Activated T-cell treated with anti-CD3 and anti-CD28 coated beads, Interleukin-2, amount 50 U/mL, for 1 hour (primary cell): ENCODE measurements around the gene CLK2.
A peak's percentile ranks its signal among the peaks of the same experiment; 100 is the strongest.

ENCODE experiments used
- DNase-seq: peaks from one replicate; pipeline ENCODE4 v3.0.0-alpha.2; 2020

Gene CLK2

DNA sequence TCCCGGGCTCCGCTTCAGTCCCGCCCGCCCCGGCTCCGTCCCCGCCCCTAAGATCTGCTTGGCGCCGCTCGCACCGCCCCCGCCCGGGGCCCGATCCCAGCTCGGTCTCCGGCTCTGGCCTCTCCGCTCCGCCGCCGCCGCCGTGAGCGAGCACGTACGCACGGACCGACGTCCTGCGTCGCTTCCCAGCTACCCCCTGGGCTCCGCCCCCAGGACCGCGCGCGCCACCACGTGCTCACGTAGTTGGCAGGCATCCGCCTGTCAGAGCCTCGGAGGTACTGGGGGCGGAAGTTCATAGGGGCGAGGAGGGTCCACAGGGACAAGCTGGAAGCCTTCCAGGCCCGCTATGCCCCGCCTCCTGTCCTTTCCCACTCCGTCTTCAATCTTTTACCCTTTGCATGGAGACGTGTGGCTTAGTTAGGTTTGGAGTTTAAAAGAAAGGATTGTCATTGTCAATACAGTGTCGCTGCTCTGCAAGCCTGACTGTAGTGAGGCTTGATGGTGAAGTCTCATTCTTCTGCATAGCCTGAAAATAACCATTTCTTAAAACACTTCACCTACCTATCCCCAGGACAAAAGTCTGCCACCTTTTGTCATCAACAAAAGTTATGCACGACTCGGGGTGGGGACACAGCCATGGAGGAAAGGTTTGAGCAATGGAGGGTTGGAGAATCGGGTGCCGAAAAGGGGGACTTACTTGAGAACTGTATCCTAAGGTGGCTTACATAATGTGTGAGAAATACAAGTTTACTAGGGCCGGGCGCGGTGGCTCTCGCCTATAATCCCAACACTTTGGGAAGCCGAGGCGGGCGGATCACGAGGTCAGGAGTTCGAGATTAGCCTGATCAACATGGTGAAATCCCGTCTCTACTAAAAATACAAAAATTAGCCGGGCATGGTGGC, at the start of gene CLK2:
Gene CLK2 (minus strand): TSS at position 162 of the 903 bp plus-strand sequence. CDS start 2,527 bp downstream, outside the sequence.
- DNase-seq = peak; percentile 93

DNA sequence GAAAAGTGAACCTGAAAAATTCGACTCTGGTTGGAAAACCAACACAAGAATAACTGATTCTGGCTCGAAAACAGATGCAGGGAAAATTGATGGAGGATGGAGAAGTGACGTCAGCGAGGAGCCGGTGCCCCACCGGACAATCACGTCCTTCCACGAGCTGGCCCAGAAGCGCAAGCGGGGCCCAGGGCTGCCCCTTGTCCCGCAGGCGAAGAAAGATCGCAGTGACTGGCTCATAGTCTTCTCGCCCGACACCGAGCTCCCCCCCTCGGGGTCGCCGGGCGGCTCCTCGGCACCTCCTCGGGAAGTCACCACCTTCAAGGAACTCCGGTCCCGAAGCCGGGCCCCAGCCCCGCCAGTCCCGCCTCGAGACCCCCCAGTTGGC, 49.3 kb upstream of the CLK2 start:
- no peak for DNase-seq

DNA sequence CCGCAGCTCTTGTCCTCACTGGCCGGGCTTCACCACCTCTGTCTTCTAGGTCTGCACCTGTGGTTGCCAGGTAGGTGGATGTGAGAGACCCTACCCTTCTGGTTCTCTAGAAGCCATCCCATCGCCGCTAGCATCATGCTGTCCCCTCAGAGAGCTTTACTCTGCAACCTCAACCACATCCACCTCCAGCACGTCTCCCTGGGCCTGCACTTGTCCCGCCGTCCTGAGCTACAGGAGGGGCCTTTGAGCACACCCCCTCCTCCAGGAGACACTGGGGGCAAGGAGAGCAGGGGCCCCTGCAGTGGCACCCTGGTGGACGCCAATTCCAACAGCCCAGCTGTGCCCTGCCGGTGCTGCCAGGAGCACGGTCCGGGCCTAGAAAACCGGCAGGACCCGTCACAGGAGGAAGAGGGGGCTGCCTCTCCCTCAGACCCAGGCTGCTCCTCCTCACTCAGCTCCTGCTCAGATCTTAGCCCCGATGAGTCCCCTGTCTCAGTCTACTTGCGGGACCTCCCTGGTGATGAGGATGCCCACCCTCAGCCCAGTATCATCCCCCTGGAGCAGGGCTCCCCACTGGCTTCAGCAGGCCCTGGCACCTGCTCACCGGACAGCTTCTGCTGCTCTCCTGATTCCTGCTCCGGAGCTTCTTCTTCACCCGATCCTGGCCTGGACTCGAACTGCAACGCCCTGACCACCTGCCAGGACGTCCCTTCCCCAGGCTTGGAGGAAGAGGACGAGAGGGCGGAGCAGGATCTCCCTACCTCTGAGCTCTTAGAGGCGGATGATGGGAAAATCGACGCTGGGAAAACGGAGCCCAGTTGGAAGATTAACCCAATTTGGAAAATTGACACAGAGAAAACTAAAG, 48.6 kb upstream of the CLK2 start:
- DNase-seq = no peak

DNA sequence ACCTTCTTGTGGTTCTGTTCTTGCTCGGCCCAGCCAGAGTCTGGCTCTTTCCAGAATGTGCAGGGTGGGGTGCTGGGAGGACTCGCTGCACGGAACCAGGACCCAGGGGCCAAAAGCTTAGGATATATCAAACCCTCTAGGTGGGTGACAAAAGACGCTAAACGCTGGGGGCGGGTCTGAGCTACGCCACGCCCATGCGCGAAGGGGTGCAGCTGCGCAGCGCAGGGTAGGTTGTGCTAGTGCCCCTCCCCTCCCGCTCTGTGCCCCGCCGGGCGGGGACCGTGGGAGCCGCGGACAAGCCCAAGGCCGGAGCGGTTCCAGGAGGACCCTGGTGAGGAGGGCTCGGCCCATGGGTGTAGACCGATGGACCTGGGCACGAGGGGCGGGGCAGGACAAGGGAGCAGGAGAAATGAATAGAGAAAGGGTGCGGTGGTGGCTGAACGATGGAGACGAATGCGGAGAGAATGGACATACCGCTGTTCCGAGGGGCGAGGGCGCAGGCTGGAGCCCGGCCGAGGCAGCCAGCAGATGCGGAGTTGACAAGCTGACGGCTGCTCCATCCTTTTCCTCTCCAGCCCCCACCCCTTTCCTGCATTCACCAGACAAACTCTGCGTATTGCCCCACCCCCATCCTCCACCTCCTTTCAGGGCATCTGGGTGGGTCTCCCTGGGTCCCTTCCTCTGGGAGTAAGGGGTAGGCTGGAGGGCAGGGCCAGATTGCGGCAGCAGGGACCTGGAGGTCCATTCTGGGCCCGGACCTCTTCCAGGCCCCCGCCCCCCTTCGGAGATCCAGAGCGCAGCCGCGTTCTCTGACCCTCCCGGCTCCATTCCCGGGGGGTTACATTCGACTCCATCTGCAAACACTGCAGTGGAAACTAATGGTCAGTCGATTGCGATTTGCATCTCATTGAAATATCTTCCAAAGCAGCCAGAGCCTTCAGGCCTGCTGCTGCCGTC, 47.6 kb upstream of the CLK2 start, which contains the start of gene RUSC1:
Gene RUSC1 (plus strand): TSS at position 234 of the 957 bp plus-strand sequence. CDS start 880 bp downstream, outside the sequence.
- peak; percentile 81 for DNase-seq

DNA sequence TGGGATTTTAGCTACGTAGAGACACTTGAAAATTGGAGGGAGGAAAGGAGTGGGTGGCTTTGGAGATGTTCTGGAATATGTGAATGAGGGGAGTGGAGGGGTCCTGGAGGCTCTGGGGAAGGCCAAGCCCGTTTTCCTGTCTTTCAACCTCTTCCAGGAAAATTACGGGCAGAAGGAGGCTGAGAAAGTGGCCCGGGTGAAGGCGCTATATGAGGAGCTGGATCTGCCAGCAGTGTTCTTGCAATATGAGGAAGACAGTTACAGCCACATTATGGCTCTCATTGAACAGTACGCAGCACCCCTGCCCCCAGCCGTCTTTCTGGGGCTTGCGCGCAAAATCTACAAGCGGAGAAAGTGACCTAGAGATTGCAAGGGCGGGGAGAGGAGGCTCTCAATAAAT, 46.9 kb upstream of the CLK2 start:
- no peak for DNase-seq

DNA sequence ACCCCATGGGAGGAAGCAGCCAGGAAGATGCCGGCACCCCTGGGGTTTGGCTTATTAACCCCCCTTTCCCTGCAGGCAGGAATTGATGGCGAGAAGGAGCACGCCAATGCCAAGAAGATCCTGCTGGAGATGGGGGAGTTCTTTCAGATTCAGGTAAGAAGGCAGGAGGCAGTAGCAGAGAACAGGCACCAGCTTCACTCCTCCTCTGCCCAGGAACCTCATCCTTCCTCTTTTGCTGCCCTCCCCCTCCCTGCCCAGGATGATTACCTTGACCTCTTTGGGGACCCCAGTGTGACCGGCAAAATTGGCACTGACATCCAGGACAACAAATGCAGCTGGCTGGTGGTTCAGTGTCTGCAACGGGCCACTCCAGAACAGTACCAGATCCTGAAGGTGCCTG, 46.2 kb upstream of the CLK2 start:
- no peak for DNase-seq

DNA sequence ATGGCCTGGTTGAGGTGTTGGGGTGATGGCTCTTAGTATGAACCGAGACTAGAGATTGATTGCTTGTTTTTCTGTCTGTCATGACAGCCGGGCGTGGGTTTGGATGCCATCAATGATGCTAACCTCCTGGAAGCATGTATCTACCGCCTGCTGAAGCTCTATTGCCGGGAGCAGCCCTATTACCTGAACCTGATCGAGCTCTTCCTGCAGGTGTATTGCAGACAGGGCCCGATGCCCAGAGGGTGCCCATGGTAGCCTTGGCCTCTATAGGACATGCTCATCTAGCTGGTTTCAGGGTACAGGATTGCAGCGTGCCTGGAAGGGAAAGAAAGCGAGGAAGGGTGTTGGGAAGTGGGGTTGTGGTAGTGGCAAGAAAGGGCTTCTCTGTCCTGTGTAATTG, 44.8 kb upstream of the CLK2 start:
- DNase-seq = no peak

DNA sequence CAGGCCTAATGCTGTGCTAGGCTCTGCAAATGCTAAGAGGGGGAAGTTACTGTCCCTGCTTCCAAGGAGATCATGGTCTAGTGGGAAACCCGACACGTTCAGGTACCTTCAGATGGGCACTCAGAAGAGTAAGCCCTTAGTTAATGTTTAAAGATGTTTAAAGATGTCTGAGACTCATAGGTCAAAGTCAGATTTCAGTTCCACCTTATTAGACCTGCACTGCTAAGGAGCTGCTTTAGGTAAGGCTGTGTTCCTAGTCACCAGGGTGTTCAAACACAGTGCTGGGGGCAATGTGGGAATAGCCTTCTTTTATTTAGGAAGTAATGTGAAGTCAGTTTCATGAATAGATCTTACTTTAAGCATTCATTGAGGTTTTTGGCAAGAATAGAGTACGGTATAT, 43.6 kb upstream of the CLK2 start:
- DNase-seq = no peak

DNA sequence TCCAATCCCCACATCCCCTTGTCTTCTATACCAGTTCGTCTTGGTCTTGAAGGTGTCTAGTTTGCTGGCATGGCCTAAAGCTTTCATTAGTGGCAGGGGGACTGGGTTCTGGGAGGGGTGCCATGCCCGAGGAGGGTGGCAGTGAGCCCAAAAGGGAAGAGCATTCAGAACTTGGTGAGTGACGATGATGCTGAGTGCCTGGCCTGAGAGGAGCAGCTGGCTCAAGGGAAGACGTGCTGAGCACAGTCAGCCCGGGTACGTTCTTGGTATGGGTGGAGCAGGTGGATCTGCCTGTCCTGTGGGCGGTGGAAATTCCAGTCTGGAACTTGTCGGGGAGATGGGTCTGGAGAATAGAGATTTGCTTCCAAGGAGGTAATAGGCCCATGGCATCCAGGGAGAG, 40.0 kb upstream of the CLK2 start:
- DNase-seq = no peak

DNA sequence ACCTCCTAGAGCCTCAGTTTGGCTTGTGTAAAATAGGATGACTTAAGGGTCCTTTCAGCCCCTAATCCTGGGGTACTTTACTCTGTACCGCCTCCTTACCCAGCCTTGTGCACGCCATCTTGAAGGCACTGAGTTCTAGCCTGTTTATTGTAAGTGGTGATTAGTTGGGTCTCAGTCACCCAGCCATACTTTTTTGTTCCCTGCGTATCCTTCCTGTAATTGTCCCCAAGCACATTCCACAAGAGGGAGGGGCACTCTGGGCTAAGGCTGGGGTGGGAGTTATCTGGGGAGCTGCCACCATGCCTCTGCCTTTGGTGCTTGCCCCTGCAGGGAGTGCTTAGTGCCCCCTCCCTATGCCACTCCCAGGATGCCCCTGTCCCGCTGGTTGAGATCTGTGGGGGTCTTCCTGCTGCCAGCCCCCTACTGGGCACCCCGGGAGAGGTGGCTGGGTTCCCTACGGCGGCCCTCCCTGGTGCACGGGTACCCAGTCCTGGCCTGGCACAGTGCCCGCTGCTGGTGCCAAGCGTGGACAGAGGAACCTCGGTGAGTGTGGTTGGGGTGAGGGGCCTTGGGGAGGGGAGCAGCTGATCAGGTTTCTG, 36.2 kb upstream of the CLK2 start:
- no peak for DNase-seq

DNA sequence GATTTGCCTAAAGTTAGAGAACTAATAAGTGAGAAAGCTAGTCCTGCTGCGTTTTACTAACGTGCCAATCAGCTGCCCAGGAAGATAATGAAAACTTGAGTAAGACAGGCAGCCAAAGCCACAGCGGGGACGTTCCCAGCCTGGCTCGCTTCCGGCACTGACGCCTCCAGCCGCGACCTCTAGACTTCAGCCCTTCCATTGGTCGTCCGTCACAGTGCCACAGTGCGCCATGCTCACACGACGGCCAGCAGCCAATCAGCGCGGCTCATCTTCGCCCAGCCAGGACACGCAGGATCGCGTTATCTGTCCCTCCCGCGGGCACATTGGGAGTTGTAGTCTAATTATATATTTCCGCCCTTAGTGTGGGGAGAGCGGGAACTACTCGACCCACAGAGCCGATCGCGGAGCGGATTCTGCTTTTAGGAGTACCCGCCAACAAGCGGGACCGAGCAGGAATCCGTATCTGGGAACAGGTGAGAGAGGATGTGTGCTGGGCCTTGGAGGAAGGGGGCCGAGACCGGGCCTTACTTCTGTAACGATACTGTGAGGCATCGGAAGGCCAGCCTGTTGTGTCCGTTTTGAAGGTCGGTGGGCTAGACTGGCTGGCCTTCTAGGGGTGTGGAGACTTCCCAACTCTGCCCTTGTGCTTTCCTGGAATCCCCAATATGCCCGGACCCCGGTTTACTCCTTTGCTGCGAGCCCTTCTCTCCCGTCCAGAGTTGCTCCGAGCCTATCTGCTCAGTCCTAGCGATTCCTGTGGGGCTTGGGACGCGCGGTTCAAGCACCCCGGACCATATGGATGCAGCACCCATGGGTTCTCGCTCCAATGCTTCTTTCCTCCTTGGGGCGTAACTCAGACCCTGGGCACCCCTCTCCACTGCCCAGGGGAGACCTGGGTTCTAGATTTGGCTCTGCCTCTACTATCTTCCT, 35.5 kb upstream of the CLK2 start, which contains the start of gene FDPS:
Gene FDPS (plus strand): TSS at position 374 of the 930 bp plus-strand sequence. CDS start 924 bp downstream, outside the sequence.
- peak; percentile 92 for DNase-seq

DNA sequence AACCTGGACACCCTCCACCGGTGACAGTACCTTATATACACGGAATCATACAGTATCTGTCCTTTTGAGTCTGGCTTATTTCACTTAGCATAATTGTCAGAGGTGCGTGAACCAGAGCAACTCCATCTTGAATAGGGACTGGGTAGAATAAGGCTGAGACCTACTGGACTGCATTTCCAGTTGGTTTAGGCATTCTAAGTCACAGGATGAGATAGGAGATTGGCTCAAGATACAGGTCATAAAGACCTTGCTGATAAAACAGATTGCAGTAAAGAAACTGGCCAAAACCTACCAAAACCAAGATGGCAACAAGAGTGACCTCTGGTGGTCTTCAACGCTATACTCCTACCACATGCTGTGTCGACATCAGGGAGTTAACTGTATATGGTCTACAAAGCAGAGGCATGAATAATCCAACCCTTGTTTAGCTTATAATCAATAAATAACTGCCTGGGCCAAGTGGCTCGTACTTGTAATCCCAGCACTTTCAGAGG, 34.0 kb upstream of the CLK2 start:
- no peak for DNase-seq

DNA sequence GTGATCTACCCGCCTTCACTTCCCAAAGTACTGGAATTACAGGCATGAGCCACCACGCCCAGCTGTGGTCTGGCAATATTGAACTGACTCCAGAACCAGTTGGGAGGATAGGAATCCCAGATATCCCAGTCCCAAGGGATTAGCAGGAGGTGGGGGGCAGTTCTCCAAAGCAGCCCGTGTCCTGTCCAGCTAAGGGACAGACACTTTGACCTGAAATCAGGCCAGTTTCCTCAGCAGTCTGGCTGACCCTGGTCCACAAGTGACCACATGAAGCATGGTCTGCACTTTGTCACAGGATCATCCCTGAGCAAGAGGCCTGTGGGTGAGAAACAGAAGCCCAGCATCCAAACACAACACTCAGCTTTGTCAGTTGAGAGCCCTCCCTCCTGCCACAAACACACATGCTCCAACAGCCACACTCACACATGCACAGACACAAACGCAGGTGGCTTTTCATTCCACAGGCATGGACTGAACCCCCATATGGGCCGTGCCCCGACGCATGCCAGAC, 32.6 kb upstream of the CLK2 start:
- DNase-seq = no peak

DNA sequence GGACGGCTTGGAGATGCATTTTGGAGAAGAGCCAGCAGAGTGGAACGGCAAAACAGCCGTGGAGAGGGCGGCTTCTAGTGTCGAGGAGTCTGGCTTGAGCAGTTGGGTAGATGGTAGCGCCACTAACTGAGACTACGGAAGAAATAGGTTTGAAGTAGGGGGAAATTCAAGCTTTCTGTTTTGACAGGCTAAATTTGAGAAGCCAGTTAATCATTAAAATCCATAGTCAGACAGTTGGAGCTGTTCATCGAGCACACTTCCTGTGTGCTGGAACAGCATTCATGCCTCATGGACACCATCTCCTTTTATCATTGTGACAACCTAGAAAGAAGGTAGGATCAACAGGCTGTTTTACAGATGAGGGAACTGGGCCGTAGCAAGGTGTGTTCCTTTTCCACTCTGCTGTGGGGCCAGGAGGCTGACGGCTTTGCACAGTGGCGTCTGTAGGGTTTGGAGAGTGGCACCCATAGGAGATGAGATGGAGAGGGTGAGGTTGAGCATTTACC, 31.3 kb upstream of the CLK2 start:
- no peak for DNase-seq

DNA sequence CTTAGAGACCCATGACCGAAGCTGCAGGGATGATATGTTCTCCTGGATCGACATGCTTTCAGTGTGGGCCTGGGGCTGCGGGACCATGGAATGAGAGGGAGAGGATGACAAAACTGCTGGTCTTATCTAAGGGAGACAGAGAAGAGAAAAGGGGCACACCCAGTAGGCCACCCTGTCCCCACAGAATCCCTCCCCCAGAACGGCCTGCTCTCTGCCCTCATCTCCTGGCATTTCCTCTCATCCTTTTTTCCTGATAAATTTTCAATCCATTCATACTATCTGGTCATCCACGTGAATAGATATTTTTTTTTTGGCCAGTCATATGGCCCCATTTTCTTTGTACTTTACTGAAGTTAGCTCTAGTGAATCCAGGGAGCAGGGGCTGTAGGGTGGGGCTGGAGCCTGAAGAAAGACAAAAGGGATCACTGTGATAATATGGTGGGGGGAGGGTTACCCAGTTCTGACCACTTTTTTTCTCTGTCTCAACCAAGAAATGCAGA, 28.1 kb upstream of the CLK2 start, which contains the start of gene PKLR:
Gene PKLR (minus strand): TSS at position 97 of the 500 bp plus-strand sequence. CDS start 43 bp downstream, at position 54.
- DNase-seq = no peak

DNA sequence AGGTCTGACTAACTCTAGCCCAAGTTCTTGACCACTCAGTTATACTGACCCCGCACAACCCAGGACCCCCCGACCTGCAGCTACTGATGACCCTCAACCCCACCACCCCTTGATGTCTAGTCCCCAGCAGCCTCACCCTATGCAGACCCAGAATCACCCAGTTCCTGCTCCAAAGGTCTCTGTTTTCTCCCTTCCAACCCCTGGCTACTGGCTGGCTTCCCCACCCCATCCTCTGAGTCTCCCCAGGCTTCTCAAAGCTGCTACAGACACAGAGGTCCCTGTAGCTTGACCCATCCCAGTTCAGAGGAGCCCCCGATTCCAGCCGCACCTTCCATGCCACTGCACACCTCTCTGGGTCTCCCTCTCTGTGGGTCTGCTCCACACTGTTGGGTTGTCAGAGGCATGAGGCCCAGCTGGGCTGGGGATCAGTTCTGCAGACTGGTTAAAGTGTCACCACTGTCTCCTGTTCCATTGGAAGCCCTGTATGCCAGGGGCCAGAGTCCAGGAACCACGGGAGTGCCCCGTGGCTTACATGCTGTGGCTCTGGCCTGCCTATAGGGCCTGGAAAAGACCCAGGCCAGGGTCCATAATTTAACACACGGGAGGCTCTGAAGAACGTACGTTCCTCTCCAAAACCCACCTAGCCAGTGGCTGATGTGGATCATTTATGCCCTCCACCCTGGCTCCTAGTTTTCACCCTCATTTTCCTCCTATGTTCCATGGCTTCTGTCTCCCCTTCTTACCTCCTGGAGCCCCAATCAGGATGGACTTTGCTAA, 27.4 kb upstream of the CLK2 start:
- DNase-seq = no peak

DNA sequence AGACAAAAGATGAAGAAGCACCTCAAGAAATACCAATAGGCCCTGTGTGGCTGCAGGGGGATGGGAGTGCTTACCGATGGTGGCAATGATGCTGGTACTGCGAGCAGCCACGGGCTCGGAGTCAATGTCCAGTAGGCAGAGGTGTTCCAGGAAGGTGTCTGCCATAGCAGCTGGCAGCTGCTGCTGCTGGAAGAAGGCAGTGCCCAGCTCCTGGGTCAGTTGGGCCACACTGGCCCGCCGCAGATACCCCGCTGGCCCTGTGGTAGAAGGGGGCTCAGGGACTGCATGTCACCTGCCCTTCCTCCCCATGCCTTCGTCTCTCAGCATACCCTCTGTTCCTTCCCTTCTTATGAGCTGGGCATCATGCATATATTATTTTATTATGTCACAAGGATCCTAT, 26.7 kb upstream of the CLK2 start:
- no peak for DNase-seq

DNA sequence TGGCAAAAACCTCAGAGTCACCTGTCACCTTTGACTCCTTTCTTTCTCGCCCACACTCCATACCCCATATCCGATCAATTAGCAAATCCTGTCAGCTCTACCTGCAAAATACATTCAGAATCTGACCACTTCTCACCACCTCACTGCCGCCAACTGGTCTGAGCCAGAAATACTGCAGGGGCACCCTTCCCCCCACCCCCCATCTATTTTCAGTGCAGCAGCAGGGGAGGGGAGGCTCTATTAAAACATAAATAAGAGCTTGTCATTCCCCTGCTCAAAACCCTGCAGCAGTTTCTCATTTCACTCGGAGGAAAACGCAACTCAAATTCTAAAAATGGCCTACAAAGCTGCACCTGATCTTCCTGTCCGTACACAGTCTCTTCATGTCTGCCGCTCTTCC, 24.1 kb upstream of the CLK2 start:
- DNase-seq = no peak

DNA sequence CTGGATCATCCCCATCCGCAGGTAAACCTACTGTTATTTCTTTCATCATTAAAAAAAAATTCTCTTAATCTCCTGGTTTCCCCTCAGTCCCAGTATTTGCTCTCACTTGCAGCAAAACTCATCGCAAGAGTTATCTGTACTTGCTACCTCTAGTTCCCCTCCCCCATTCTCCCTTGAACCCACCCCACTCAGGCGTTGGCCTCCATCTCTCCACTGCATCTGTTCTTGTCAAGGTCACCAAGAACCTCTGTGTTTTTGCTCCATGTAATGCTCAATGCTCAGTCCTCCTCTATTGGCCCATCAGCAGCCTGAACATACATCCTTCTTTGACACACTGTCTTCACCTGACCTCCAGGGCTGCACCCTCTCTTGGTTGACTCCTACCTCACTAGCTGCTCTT, 23.4 kb upstream of the CLK2 start:
- DNase-seq = no peak
